Kidney (tissue), 14 donors: ENCODE results near the gene ZBTB49. TPM values are rescaled to one million over a fixed set of nuclear protein-coding genes. Genes with fewer than 3 reads are reported as not detected.
A peak's percentile ranks its signal among the peaks of the same experiment; 100 is the strongest.

ENCODE experiments used
- DNase-seq, 5 donors: peaks; one replicate each; pipeline ENCODE4 v3.0.0-alpha.2; 2013 to 2020
- FAIRE-seq: peaks from 2 replicates; lab custom pipeline; 2012; peaks lifted over from hg19 to GRCh38; lab: Jason Lieb, UNC
- H3K27ac ChIP-seq, 2 donors: one replicate each; pipeline ENCODE4 v1.7.0; 2013; ENCODE audit warnings: low read depth in 2 of 2, low read length in 2 of 2, inconsistent platforms in 1 of 2
- H3K27me3 ChIP-seq: one replicate; pipeline ENCODE4 v1.7.1; 2013; ENCODE audit warnings: low read length, inconsistent platforms; ENCODE audit not compliant: control insufficient read depth, insufficient read depth
- H3K36me3 ChIP-seq, 3 donors: one replicate each; pipeline versions ENCODE4 v1.7.0 to v1.7.1; 2013; ENCODE audit warnings: low read length in 3 of 3, control low read depth in 1 of 3, inconsistent platforms in 1 of 3; ENCODE audit not compliant: insufficient read depth in 3 of 3, control insufficient read depth in 2 of 3
- H3K4me1 ChIP-seq, 3 donors: one replicate each; pipeline versions ENCODE4 v1.7.0 to v1.7.1; 2013; ENCODE audit warnings: low read length in 3 of 3, inconsistent platforms in 1 of 3, low read depth in 1 of 3; ENCODE audit not compliant: control insufficient read depth in 2 of 3, insufficient read depth in 2 of 3
- H3K4me3 ChIP-seq, 3 donors: one replicate each; pipeline versions ENCODE4 v1.7.0 to v1.8.1; 2013; ENCODE audit warnings: low read length in 3 of 3, control low read depth in 1 of 3, inconsistent platforms in 1 of 3
- H3K9ac ChIP-seq, 3 donors: one replicate each; pipeline versions ENCODE4 v1.7.0 to v1.7.1; 2013; ENCODE audit warnings: low read length in 3 of 3, control low read depth in 1 of 3, inconsistent platforms in 1 of 3
- H3K9me3 ChIP-seq, 3 donors: one replicate each; pipeline versions ENCODE4 v1.7.0 to v1.7.1; 2013; ENCODE audit warnings: low read length in 3 of 3, control low read depth in 1 of 3, inconsistent platforms in 1 of 3; ENCODE audit not compliant: control insufficient read depth in 2 of 3, insufficient read depth in 1 of 3
- CTCF ChIP-seq: IDR thresholded peaks from 3 replicates; pipeline ENCODE4 v1.5.1; 2012; ENCODE audit warnings: mild to moderate bottlenecking, moderate library complexity, borderline replicate concordance; ENCODE audit not compliant: insufficient read depth; ENCODE audit errors: extremely low read depth
- intact Hi-C: fragments of 100-400 bp; cut with DNase I; formaldehyde crosslinking; loops from one replicate; pipeline ENCODE4 v1.11.1; 2022
- polyA plus RNA-seq: library from polyadenylated mRNA; stranded (reverse); fragments of 350-450 nt; fragmentation: Illumina TruSeq; extraction: RNeasy Lipid Tissue Mini Kit (QIAGEN cat#74804); gene quantifications from one replicate; pipeline ENCODE4 v1.2.3, GENCODE V29; 2014; ENCODE audit warnings: low read depth, low replicate concordance; ENCODE audit not compliant: insufficient read depth
- total RNA-seq: library from RNA; stranded (reverse); fragmentation: NEBNext Ultra II Directional; extraction: Animal tissue kit (Norgen Biotek cat#: 25700); gene quantifications from one replicate; pipeline ENCODE4 v1.2.1, GENCODE V29; 2021
- donor health status: control.
- donor health status: control.
- donor health status: control.
- donor health status: control.
- donor health status: control.
- donor health status: DM: yes; HTN: yes; CAD: no.
- donor health status: Normal renal cell carcinoma (clear cell type).

ZBTB49 gene
- total and polyA plus RNA-seq, 2 donors from 2014 or later: 2.8 to 5.8 TPM

GRCh38 chr4:4320951-4321714 lies 31.1 kb downstream of the ZBTB49 start:
- DNase-seq (peak in 1 of 5 donors; percentile 14), FAIRE-seq (no peak)
- no peak for TF ChIP-seq CTCF
- Histone ChIP-seq H3K4me3 (no peak overlapping the region), H3K27ac (no peak overlapping the region), H3K4me1 (no peaks in the 10 kb centered on the region), H3K9ac (no peak overlapping the region), H3K36me3 (peaks cover 0 to 14% (median 12%) of the 10 kb centered on the region in 3 donors), H3K27me3 (no peaks in the 10 kb centered on the region), H3K9me3 (no peaks in the 10 kb centered on the region)
- intact Hi-C loops: no loop called here

GRCh38 chr4:4321951-4322688 lies 32.1 kb downstream of the ZBTB49 start:
- intact Hi-C loops: no loop called here
- DNase-seq (peak in 1 of 5 donors; percentile 5), FAIRE-seq (no peak)
- no peak for TF ChIP-seq CTCF
- Histone ChIP-seq H3K27ac (no peak overlapping the region), H3K36me3 (peaks cover 0 to 8% (median 8%) of the 10 kb centered on the region in 3 donors), H3K4me3 (no peak overlapping the region), H3K4me1 (no peaks in the 10 kb centered on the region), H3K9ac (no peak overlapping the region), H3K27me3 (no peaks in the 10 kb centered on the region), H3K9me3 (no peaks in the 10 kb centered on the region)

DNA sequence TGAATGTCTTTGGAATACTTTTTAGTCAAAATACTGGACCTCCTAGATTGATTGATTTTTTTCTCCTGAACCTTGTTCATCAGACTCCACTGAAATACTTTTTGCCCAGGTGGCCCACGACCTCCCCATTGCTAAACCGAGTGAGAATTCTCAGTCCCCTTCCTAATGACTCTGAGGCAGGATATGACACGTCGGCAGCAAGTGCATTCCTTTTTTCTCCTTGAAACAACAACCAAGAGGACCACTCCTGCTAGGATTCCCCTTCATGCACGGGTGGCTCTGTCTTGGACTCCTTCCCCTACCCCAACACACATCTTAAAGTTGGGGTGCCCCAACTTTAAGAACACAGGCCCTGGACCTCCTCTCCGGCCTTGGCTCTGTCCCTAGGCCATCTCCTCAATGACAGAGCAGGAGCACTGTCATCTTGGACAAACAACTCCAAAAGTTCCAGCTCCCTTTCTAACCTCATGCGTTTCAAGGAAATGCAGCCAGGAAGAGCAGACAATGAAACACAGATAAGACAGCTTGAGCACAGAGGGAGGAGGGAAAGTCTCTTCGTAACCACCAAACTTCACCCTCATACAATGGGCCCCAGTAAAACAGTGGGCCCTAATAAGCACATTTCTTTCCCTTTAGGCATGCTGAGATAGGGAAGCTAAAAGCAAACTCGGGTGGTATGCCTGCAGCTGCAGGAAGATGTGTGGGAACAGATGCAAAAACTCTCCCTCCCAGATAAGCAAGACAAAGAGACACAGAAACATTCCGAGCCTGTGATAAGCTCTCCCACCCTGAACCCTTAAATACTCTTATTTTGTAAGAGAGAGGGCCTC lies 33.9 kb downstream of the ZBTB49 start:
- Histone ChIP-seq H3K4me3 (no peak overlapping the region), H3K27ac (no peak overlapping the region), H3K9ac (no peak overlapping the region), H3K4me1 (no peaks in the 10 kb centered on the region), H3K9me3 (no peaks in the 10 kb centered on the region), H3K27me3 (no peaks in the 10 kb centered on the region), H3K36me3 (peaks cover 0 to 8% (median 8%) of the 10 kb centered on the region in 3 donors)
- TF ChIP-seq CTCF: no peak
- intact Hi-C loops: no loop called here
- DNase-seq (peak in 1 of 5 donors; percentile 3), FAIRE-seq (no peak)
